Heart left ventricle (tissue), 16 donors: ENCODE results near the gene GALNT10. TPM values are rescaled to one million over a fixed set of nuclear protein-coding genes. Genes with fewer than 3 reads are reported as not detected.

Experiments used
- ATAC-seq, 4 donors: fragments of 200-7000 bp; cut with Tn5 transposase; one replicate each; pipeline ENCODE4 v1.9.1; 2020 to 2022; ENCODE audit warnings: moderate library complexity in 4 of 4, mild to moderate bottlenecking in 3 of 4, moderate number of reproducible peaks in 1 of 4
- DNase-seq, 5 donors: peaks; one replicate each; pipeline ENCODE4 v3.0.0-alpha.2; 2020
- H3K27ac ChIP-seq, 12 donors: fragments of 200-600 bp; sonication (generic) in 4 of 12; one replicate each; pipeline versions ENCODE4 v1.5.0 to v1.8.0; 2016 to 2022; ENCODE audit warnings: mild to moderate bottlenecking in 2 of 12
- H3K27me3 ChIP-seq, 9 donors: fragments of 200-600 bp; sonication (generic) in 2 of 9; one replicate each; pipeline versions ENCODE4 v1.5.1 to v1.8.0; 2016 to 2022; ENCODE audit warnings: mild to moderate bottlenecking in 3 of 9
- H3K36me3 ChIP-seq, 9 donors: fragments of 200-600 bp; sonication (generic) in 2 of 9; one replicate each; pipeline versions ENCODE4 v1.5.0 to v1.8.0; 2018 to 2022; ENCODE audit warnings: mild to moderate bottlenecking in 2 of 9
- H3K4me1 ChIP-seq, 12 donors: fragments of 200-600 bp; sonication (generic) in 4 of 12; one replicate each; pipeline versions ENCODE4 v1.5.0 to v1.8.0; 2016 to 2022; ENCODE audit warnings: mild to moderate bottlenecking in 3 of 12
- H3K4me3 ChIP-seq, 12 donors: fragments of 200-600 bp; sonication (generic) in 4 of 12; one replicate each; pipeline versions ENCODE4 v1.5.0 to v1.8.0; 2017 to 2022; ENCODE audit warnings: mild to moderate bottlenecking in 9 of 12, moderate library complexity in 4 of 12
- H3K9me3 ChIP-seq, 12 donors: fragments of 200-600 bp; sonication (generic) in 4 of 12; one replicate each; pipeline versions ENCODE4 v1.5.0 to v1.8.0; 2016 to 2022; ENCODE audit warnings: mild to moderate bottlenecking in 1 of 12
- POLR2A ChIP-seq, 2 donors: fragments of 450-650 bp; IDR thresholded peaks; one replicate each; pipeline ENCODE4 v1.6.1; 2017; ENCODE audit warnings: antibody characterized with exemption in 2 of 2, mild to moderate bottlenecking in 2 of 2, moderate library complexity in 2 of 2
- WGBS, 4 donors: extraction: QIAGEN DNeasy Blood & Tissue Kit in 2 of 4; methylation state at CpG; one replicate each; pipeline versions ENCODE4 v1.1.5 to v1.1.7; 2013 to 2018; 5-methylcytosine and 5-hydroxymethylcytosine counted together
- intact Hi-C, 10 donors: fragments of 100-400 bp; cut with DNase I; formaldehyde crosslinking; loops; one replicate each; pipeline versions ENCODE4 v1.11.1 to v1.14.2; 2022
- polyA plus RNA-seq, 2 donors: library from polyadenylated mRNA; stranded (reverse); fragments of 200-250 nt; gene quantifications; one replicate each; pipeline ENCODE4 v1.2.3, GENCODE V29; 2013
- total RNA-seq, 9 donors: library from RNA; depleted of rRNA in 2 of 9; stranded (reverse); fragments of >200 nt in 2 of 9; fragmentation: NEBNext Ultra II Directional in 3 of 9; extraction: Animal tissue kit (Norgen Biotek cat#: 25700) in 3 of 9; gene quantifications; one replicate each; pipeline versions ENCODE4 v1.1.0 to v1.2.4, GENCODE V29; 2016 to 2023
- TF ChIP-seq, protein P1 (sequence below), 12 donors: fragments of 200-600 bp; sonication (generic) in 4 of 12; IDR thresholded peaks; one replicate each; pipeline versions ENCODE4 v1.5.0 to v1.8.0; 2018 to 2022; ENCODE audit warnings: antibody characterized with exemption in 12 of 12, mild to moderate bottlenecking in 5 of 12
- donor health status: ischemic (EF 13 %, LVEDD 7.1; RV severe dilation, severe dysfunction).
- donor health status: healthy with polysubstance abuse.
- donor health status: DM: no; HTN: yes; CAD: no.
- donor health status: DM: no; HTN: no; CAD: no.
- donor health status: ischemic (EF 25% LVEDD 6.9; RV normal size, moderate dysfunction).
- donor health status: ischemic (EF 25% LVEDD 5.7; RV mildly dilated, moderate dysfunction).
- donor health status: healthy.
- donor health status: DM: yes; HTN: yes; CAD: no.
- donor health status: ischemic (EF 35%, LVEDD 5.7; RV mildly dilated, moderate dysfunction).
- donor health status: nonischemic (EF 11% LVEDD 7.7; RV severe dilation, severe dysfunction).
- donor health status: DM: yes; HTN: yes; CAD: no.
- donor health status: PGD.
- donor health status: ischemic (EF 29% LVEDD 5.4; RV normal size, mild dysfunction).
- donor health status: nonischemic (EF 23%, LVEDD 6.1; RV moderate dilation, normal function).

The GALNT10 gene
- total and polyA plus RNA-seq, 11 donors: 2.7 to 20.7 (median 14.4) TPM

GRCh38 chr5:154446195-154447088 is 255.9 kb downstream of the GALNT10 start:
- intact Hi-C loops: loop anchor here in 1 of 10 donors (10.0 kb wide), 1 partner anchor 472 kb away; no protein-coding TSS in a partner anchor

GRCh38 chr5:154447089-154447725 is 256.7 kb downstream of the GALNT10 start:
- intact Hi-C loops: loop anchor here in 1 of 10 donors (10.0 kb wide), 1 partner anchor 472 kb away; no protein-coding TSS in a partner anchor
- ATAC-seq: no peak

More at GRCh38 chr5:154446195-154447088, 255.9 kb downstream of the GALNT10 start:
- H3K4me1 ChIP-seq: peaks cover 0 to 52% (median 34%) of the 10 kb centered on the region in 12 donors
- peak overlapping the region; percentile 87 to 99 (median 96) for H3K4me3 ChIP-seq
- TF ChIP-seq, protein P1, sequence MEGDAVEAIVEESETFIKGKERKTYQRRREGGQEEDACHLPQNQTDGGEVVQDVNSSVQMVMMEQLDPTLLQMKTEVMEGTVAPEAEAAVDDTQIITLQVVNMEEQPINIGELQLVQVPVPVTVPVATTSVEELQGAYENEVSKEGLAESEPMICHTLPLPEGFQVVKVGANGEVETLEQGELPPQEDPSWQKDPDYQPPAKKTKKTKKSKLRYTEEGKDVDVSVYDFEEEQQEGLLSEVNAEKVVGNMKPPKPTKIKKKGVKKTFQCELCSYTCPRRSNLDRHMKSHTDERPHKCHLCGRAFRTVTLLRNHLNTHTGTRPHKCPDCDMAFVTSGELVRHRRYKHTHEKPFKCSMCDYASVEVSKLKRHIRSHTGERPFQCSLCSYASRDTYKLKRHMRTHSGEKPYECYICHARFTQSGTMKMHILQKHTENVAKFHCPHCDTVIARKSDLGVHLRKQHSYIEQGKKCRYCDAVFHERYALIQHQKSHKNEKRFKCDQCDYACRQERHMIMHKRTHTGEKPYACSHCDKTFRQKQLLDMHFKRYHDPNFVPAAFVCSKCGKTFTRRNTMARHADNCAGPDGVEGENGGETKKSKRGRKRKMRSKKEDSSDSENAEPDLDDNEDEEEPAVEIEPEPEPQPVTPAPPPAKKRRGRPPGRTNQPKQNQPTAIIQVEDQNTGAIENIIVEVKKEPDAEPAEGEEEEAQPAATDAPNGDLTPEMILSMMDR (IDR thresholded peaks at IDR 0.05): no peak
- peak in 1 of 2 donors; percentile 12 for TF ChIP-seq POLR2A (IDR thresholded peaks at IDR 0.05)
- DNase-seq (peak; percentile 48 to 76 (median 50)), ATAC-seq (peak in 2 of 4 donors; percentile 35 to 40)
- H3K27me3 ChIP-seq: no peaks in the 10 kb centered on the region
- peak overlapping the region; percentile 58 to 95 (median 83) for H3K27ac ChIP-seq
- 0 to 1% (median 1%) methylated on average over 18 to 87 of the region's 87 CpGs for WGBS, 4 donors
- H3K9me3 ChIP-seq: no peaks in the 10 kb centered on the region
- H3K36me3 ChIP-seq: peaks cover 0 to 37% (median 19%) of the 10 kb centered on the region in 9 donors

GRCh38 chr5:154449786-154450185 is 259.3 kb downstream of the GALNT10 start:
- H3K9me3 ChIP-seq: no peaks in the 10 kb centered on the region
- ATAC-seq (no peak), DNase-seq (no peak)
- peaks cover 0 to 54% (median 43%) of the 10 kb centered on the region in 9 donors for H3K36me3 ChIP-seq
- H3K27me3 ChIP-seq: no peaks in the 10 kb centered on the region
- intact Hi-C loops: loop anchor here in 1 of 10 donors (10.0 kb wide), 1 partner anchor 475 kb away; no protein-coding TSS in a partner anchor
- H3K4me3 ChIP-seq: no peak overlapping the region
- no peak overlapping the region for H3K27ac ChIP-seq
- TF ChIP-seq, protein P1 (IDR thresholded peaks at IDR 0.05): no peak
- TF ChIP-seq POLR2A (IDR thresholded peaks at IDR 0.05): no peak
- peaks cover 0 to 40% (median 28%) of the 10 kb centered on the region in 12 donors for H3K4me1 ChIP-seq
- WGBS, 4 donors: 88 to 98% (median 91%) methylated on average over 2 of the region's 2 CpGs

More at GRCh38 chr5:154447089-154447725, 256.7 kb downstream of the GALNT10 start:
- TF ChIP-seq, protein P1 (IDR thresholded peaks at IDR 0.05): no peak
- TF ChIP-seq POLR2A (IDR thresholded peaks at IDR 0.05): peak in 1 of 2 donors; percentile 3
- WGBS, 4 donors: 2 to 5% (median 3%) methylated on average over 10 of the region's 10 CpGs
- no peaks in the 10 kb centered on the region for H3K27me3 ChIP-seq
- DNase-seq: no peak
- peak overlapping the region in 10 of 12 donors; percentile 76 to 95 (median 86) for H3K27ac ChIP-seq
- peaks cover 0 to 37% (median 20%) of the 10 kb centered on the region in 9 donors for H3K36me3 ChIP-seq
- peak overlapping the region; percentile 87 to 99 (median 96) for H3K4me3 ChIP-seq
- H3K4me1 ChIP-seq: peaks cover 0 to 48% (median 34%) of the 10 kb centered on the region in 12 donors
- H3K9me3 ChIP-seq: no peaks in the 10 kb centered on the region
